NCI-H187 (cell line): ENCODE data around the gene UTF1.
"Not testable (repeated sequence)": the region's sequence is repeated elsewhere in the genome, so short reads cannot be mapped to it uniquely, and the experiment has no call there.

Experiments used
- DNase-seq, 2 experiments: peaks; one replicate each; lab custom pipeline; 2025; lab: John Stamatoyannopoulos, UW

Gene UTF1

GRCh38 chr10:133265052-133265451 lies 35.0 kb downstream of the UTF1 start:
- not testable (repeated sequence) for DNase-seq

GRCh38 chr10:133266056-133266795 lies 36.2 kb downstream of the UTF1 start:
- DNase-seq, result no peak

- DNase-seq, result no peak
These were observed 37.3 kb downstream of the UTF1 start for GRCh38 chr10:133267293-133267692.

GRCh38 chr10:133267829-133268228 lies 37.8 kb downstream of the UTF1 start:
- no peak for DNase-seq

GRCh38 chr10:133268532-133268931 lies 38.5 kb downstream of the UTF1 start:
- DNase-seq, result no peak

DNA sequence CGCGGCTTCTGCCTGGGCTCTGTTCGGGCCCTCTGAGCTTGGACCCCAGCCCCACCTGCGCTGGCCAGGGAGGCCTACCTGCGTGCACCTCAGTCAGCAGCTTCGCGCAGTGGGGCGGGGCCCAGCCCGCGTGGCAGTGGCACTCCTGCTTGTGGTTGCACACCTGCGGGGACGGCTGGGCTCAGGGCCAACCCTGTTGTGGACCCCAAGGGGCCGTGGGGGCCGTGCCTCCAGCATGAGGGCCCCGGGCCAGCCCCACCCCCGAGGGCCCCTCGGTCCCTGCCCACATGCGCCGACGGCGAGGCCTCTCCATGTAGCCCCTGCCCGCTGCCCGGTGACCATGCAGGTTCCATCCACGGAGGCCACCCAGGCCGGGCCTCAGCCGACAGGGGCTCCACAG lies 39.4 kb downstream of the UTF1 start:
- no peak for DNase-seq

DNA sequence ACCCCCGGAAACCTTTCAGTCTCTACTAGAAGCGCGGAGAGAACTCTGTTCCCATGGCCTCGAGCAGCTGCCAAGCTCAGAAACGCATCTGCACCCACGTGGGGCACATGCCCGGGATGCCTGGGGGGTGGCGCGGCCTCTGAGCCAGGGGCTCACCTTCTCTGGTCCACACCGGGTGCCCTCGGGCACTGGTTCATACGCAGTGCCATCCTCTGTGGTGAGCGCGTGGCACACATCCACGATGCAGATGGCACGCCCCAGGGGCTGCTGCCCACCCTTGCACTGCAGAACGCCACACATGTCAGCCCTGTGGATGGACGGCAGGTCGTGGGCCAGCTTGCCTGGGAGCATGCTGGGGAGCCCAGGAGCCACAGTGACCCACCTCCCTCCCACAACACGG lies 40.2 kb downstream of the UTF1 start:
- DNase-seq, result no peak

- no peak for DNase-seq
These were observed 40.8 kb downstream of the UTF1 start for GRCh38 chr10:133270773-133271297.

DNA sequence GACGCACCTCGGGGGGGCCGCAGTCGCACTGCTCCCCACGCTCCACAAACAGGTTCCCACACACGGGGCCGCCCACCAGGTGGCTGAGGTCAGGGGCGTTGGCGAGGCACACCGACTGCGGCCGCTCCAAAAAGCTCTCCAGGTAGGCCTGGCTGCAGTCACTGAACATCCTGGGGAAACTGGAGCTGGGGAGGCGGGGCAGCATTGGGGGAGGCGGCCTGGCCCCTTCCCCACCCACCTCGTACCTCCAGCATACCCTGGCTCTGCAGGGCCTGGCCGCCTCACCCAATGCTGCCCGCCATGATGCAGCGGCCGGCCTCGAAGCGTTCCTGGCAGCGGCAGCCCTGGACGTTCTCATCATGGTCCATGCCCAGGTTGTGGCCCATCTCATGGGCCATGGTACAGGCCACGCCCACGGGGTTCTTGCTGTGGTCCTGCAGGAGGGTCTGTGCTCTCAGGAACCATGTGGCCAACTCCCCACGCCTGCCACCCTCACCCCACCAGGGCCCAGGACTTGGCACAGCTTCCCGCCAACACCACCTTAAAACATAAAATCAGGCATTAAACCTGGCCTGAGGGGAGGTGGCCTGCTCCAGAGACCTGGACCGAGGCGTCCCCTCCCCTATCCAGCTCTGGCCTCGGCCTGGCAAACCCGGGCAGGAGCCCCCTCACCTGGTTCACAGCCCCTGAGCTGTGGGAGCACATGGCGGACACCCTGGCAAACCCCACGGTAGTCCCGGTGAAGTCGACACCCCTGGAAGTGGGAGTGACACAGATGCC lies 41.7 kb downstream of the UTF1 start:
- DNase-seq, result no peak

DNA sequence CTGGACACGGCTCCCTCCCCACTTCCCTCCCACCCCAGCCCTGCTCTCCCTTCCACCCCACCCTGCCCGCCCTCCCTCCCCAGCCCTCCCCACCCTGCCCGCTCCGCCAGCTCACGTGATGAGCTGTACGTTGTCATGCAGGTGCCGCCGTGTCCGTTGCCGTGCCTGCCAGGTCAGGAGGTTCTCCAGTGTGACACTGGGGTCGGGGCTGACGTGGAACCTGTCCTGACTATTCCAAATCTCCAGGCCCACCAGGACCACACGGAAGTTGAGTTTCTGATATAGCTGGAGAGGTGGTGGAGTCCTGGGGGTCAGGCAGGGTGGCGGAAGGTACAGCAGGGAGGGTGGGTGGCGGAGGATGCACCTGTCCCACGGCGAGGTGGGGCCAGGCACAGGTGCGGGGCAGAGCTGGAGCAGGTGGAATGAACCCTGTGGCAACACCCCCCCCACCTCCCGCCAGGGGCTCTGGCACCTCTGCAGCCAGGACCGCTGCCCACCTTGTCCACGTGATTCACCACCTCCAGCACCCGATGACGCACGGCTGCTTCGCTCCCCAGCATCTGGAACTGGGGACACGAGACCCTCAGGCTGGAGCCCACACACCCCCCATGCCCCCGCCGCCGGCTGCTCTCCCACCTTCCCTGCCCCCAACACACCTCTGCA lies 42.4 kb downstream of the UTF1 start:
- DNase-seq, result no peak

- no peak for DNase-seq
These were observed 43.0 kb downstream of the UTF1 start for GRCh38 chr10:133272964-133273420.

GRCh38 chr10:133273534-133274143 lies 43.6 kb downstream of the UTF1 start:
- no peak for DNase-seq

DNA sequence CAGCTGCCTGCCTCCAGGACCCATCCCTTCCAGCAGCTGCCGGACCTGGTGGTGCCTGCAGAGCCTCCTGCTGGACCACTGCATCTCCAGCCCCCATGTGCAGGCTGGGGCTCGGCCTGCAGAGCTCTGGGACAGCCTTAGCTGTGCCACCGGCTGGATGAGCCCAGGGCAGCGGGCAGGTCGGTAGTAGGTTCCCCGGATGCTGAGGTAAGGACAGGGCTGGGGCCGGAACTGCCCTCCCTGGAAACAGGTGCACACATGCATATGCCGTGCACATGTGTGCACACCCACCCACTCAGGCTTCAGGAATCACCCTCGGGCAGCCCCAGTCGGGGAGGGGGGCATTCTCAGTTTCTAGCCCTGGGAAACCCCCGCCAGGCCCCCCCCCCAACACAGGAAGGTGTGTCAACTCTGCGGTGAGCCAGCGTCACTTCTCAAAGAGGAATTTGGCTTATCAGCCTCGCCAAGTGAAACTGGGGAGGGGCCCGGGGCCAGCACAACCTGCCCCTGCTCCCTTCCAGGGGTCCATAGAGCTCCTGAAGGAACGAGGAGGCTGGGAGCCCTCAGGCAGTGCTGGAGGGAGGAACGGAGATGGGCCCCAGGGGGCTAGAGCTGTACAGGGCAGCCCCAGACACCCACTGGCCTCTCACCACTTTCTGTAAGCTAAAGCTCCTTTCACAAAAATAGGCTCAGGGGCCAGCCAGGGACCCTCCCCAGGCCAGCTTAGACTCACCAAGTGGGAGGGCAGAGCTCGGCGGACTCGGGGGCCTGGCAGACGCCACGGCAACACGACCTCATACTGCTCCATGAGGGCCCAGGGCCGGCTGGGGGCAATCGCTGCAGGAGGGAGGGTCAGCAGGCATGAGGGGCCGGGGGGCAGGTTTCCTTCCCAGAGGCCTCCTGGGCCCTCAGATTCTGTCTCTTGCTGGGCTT lies 45.0 kb downstream of the UTF1 start:
- DNase-seq, result no peak

- no peak for DNase-seq
These were observed 45.7 kb downstream of the UTF1 start for GRCh38 chr10:133275684-133276092.

GRCh38 chr10:133276100-133276434 lies 46.0 kb downstream of the UTF1 start:
- DNase-seq, result no peak

- no peak for DNase-seq
These were observed 46.6 kb downstream of the UTF1 start, which contains the start of gene ADAM8 for GRCh38 chr10:133276435-133277201. TSS of gene ADAM8 (minus strand) at chr10:133276868. CDS start at chr10:133276817, 51 bp downstream.

DNA sequence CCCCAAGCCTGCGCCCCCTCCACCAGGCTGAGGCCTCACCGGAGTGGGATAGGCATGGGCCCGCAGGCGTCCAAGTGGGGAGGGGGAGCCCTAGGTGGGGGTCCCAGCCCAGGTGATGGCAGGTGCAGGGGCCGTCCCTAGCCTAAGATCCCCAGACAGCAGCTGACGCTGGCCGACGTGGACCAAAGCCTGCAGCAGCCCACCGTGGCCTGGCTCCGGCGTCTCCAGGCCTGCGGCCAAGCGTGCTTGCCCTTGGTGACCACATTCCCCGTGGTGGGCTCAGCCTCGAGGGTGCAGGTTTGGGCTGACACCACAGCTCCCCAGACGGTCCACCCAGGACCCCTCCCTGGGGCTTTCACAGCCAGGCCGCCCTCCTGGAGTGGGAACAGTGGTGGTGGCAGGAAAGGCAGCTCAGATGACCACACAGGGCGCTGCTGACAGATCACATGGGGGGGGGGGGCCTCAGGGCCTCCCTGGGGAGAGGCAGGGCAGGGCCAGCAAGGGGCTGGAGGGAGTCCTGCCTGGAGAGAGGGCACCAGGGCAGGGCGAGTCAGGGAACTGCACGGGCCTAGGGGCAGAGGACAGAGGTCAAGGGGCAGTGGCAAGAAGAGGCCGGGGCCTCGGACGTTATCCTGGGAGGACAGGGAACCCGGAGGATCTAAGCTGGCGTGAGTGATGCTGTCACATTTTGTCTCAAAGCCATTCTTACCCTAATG lies 47.4 kb downstream of the UTF1 start:
- DNase-seq, result no peak

- DNase-seq, result no peak
These were observed 48.1 kb downstream of the UTF1 start for GRCh38 chr10:133277993-133278576.

- DNase-seq, result no peak
These were observed 48.7 kb downstream of the UTF1 start for GRCh38 chr10:133278577-133279265.
